HG03575 (cell line): ENCODE measurements around the gene COL6A2.

Experiments
- ATAC-seq: cut with Tn5 transposase; IDR thresholded peaks from one replicate; pipeline ENCODE4 v1.9.1; 2021; ENCODE audit not compliant: unreplicated experiment, insufficient number of reproducible peaks, low FRiP score; ENCODE audit errors: extremely low read depth

COL6A2 gene

DNA sequence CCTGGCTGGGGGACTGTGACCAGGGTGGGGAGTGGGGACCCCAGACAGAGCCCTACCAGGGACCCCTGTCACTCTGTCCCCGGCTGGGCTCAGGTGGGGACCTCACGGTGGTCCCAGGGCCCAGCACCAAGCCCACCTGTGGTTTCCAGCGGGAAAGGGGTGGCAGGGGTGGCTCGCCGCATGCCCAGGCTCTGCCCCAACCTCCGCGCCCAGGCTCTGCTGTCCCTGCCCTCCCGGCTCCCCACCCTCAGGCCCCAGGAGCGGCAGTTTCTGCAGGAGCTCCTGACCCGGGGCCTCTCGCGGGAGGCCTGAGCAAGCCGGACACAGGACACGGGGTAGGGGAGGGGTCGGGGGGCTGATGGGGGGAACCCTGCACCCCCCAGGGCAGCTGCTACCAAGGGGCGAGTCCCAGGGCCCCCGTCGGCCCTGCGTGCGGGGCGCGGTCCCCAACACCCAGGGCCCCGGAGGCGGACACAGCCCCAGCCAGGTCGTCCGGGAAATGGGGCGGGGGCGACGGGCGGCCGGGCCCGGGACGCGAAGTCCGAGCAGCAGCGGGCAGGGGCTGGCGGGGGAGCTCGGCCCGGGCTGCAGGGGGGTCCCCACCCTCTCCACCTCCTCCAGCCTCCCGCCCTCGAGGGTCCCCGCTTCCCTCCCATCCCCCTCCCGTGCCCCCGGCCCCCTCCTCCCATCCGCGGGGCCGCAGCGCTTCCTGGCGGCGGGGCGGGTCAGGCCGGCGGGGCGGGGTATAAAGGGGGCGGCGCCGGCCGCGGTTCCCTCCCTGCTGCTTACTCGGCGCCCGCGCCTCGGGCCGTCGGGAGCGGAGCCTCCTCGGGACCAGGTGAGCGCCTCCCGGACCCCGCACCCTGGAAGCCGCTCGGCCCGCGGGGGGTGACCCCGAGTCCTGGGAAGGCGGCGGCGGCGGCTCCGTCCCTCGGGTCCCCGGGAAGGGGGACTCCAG lies at the start of gene COL6A2:
Gene COL6A2 (plus strand): TSS at position 777 of the 958 bp plus-strand sequence.
- ATAC-seq, result no peak

DNA sequence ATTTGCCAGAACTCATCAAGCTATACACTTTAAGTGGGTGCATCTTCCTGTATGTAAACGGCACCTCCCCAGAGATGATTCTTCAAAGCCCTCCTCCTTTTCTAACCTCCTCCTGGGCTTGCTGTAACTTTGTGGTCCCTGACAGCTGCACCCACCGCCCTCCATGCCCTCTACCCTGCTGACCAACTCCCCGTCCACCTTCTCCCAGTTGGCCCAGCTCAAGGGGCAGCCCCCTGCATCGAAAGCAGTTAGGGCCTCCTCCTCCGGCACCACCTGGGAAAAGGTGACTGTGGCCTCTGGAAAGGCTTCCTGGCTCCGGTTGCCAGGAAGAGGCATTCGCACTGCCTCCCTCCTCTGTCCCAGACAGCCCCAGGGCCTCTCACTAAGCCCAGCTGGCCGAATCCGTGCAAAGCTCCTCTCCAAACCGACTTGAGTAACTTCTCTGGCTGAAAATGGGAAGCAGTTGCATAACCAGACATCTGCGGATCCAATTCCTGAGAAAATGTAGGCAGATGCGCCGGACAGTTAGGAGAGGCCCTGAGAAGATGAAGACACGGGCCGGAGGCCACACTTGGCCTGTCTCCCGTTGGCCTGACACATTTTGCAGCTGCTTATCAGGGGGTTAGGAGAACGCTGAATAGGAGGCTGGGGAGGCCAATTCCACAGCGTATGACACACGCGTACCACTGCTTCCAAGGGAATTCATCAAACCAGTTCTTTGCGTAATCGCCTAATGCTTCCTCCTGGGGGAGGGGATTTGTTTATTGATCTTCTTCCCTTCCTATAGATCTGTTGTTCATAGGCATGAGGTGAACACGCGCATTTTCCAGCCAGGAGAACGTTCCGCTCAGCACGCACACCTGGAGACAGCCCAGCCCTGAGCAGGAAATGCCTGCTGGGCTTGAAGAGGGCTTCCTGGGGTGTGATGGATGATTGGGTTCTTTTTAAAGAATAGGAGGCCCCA lies 48.7 kb upstream of the COL6A2 start:
- no peak for ATAC-seq

- no peak for ATAC-seq
These were observed 47.8 kb upstream of the COL6A2 start for GRCh38 chr21:46049890-46050667.

DNA sequence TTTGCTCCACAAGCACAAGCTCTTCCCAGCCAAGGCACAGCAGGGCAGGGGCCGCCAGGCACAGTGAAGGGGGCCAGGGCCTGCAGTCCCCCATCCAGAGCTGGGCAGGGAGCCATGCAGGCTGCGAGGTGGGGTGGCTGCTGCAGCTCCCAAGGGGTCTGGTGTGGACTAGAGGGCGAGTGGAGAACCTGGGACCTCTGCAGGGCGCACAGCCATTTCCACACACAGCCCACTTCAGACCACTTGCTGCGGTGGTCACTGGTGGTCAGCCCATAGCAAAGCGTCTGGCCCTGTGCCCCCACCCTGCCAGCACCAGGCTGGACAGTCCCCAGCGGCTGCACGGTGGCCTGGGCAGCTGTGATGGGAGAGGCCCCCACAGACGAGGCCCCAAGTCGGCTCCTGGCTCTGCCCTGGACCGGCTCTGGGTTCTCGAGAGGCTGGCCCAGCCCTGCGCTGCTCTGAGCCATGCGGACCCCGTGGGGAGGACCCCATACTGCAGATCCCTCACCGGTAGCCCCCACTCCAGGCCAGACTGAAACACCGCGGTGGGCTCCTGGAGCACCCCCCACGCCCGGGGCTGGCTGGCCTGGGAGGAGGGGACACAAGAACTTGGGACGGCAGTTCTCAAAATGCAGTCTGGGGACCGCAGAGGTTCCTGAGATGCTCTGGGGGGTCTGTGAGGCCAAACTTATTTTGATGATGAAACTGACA lies 47.1 kb upstream of the COL6A2 start:
- no peak for ATAC-seq

DNA sequence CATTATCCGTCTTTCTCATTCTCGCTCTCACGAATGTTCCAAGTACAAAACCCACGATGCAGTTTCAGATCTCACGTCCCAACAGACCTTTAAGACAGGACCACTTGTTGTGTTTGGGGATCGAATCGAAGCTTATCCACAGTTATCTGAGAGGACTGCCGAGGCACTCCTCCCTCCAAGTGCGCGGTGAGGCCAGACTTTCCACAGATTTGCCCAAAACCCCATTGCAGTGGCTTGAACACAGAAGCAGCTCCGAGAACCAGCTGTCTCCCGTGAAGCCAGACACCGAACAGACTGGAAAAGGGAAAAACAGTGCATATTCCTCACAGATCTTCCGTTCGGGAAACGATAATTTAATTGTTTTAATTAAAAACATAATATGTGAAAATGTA lies 46.5 kb upstream of the COL6A2 start:
- no peak for ATAC-seq

DNA sequence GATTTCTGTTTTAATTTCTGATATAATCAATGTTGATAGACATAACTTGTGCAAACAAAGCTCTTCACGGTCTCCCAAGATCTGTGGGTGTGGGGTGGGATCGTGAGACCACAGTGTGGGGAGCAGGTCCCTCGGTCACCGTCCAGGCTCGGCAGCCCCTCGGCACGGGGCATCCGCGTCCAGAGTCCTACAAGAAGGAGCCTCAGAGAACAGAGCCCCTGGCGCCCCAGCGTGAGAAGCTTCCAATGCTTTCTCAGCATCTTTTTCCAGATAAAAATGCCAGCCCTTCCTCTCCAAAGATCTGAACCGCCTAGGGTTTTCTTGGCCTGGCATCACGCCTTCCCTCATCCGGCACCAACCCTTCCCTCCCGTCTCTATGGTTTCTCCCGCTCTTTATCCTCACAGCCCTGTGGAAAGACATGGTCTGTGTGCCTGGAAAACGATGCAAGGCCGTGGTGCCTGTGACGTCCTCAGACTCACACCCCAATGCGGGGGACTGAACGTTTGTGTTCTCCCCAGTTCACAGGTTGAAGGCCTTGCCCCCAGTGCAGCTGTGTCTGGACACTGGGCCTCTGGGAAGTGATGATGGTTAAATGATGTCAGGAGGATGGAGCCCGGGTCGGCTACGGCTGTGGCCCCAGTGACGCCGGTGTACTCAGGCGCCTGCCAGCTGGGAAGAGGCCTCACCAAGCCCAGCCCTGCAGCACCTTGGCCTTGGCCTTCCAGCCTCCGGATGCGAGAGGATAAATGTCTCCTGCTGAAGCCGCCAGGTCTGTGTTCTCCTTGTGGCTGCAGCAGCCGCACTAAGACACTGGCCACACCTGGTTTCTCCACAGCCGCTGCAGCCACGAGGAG lies 45.9 kb upstream of the COL6A2 start:
- ATAC-seq, result no peak

GRCh38 chr21:46052703-46053651 lies 44.9 kb upstream of the COL6A2 start:
- no peak for ATAC-seq

GRCh38 chr21:46054031-46054430 lies 43.9 kb upstream of the COL6A2 start:
- no peak for ATAC-seq

- ATAC-seq, result no peak
These were observed 43.4 kb upstream of the COL6A2 start for GRCh38 chr21:46054451-46054881.

DNA sequence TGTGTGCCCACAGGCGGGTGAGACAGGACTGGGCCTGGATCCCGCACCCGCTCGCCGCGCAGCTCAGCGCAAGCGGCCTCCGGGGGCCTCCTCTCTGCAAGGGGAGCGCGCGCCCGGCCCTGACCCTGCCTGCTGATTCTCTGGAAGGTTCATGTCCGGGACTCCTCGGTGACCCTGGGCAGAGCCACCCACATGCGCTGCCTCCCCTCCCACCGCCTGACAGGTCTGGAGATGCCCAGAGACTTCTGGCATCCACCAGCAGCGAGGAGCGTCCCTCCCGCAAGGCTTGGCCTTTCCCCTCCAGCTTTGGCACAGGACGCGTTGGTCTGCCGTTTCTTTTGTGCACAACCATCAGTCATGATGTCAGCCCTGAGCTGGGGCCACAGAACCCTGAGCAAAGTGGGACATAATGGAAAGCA lies 42.0 kb upstream of the COL6A2 start:
- ATAC-seq, result no peak

DNA sequence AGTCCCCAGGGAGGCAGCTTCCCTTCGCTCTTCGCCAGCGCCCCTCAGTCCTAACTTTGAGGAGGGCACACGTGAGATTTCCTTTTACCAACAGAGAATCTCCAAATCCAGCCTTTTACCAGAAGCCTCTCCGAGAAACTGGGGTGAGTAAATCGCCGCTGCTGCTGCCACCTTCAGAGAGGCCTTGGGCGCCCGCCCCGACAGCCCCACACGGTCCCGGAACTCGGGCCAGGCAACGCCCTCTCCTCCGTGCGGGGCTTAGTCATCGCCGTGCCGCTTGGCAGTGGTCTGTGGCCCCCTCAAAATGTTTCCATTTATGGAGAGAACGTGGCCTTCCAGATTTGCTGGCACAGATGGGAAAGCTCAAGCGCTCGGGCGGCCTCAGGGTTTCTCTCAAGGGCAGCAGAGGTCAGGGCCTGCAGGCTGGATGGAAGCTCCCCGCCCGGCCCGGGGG lies 41.4 kb upstream of the COL6A2 start:
- no peak for ATAC-seq

GRCh38 chr21:46057111-46057709 lies 40.7 kb upstream of the COL6A2 start:
- ATAC-seq, result no peak

GRCh38 chr21:46057710-46058241 lies 40.1 kb upstream of the COL6A2 start:
- ATAC-seq, result no peak

- ATAC-seq, result no peak
These were observed 39.3 kb upstream of the COL6A2 start for GRCh38 chr21:46058431-46059145.

DNA sequence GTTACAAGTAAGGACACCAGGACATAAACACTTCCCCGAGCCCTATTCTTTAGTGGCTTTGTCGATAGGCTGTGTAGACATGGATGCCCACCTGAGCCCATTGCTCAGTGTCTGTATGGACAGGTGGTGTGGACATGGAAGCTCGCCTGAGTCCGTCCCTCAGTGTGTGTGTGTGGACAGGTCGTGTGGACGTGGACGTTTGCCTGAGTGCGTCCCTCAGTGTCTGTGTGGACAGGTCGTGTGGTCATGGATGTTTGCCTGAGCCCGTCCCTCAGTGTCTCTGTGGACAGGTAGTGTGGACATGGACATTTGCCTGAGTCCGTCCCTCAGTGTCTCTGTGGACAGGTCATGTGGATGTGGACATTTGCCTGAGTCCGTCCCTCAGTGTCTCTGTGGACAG lies 38.7 kb upstream of the COL6A2 start:
- ATAC-seq, result no peak
